BLaER1 treated with 17β-estradiol and CSF1 and Interleukin-3, amounts not matched to agents 10 nM and 100 nM (cell line): ENCODE data around the gene ARL5C.

Experiments used
- H3K27ac ChIP-seq, 11 experiments: shearing (Covaris generic); formaldehyde crosslinking; 2 replicates each; pipeline ENCODE4 v1.8.1; 2022
- H3K27me3 ChIP-seq, 11 experiments: shearing (Covaris generic); formaldehyde crosslinking; 2 replicates each; pipeline ENCODE4 v1.8.1; 2022
- H3K36me3 ChIP-seq, 11 experiments: shearing (Covaris generic); formaldehyde crosslinking; 2 replicates each; pipeline ENCODE4 v1.8.1; 2022
- H3K4me1 ChIP-seq, 10 experiments: shearing (Covaris generic); formaldehyde crosslinking; 2 replicates each; pipeline ENCODE4 v1.8.1; 2022
- H3K4me2 ChIP-seq, 11 experiments: shearing (Covaris generic); formaldehyde crosslinking; 2 replicates each; pipeline ENCODE4 v1.8.1; 2022
- H3K4me3 ChIP-seq, 10 experiments: shearing (Covaris generic); formaldehyde crosslinking; 2 replicates each; pipeline ENCODE4 v1.8.1; 2022
- H3K9ac ChIP-seq, 11 experiments: shearing (Covaris generic); formaldehyde crosslinking; 2 replicates each; pipeline ENCODE4 v1.8.1; 2022
- H3K9me3 ChIP-seq, 11 experiments: shearing (Covaris generic); formaldehyde crosslinking; replicated peaks in 1 of 11; 2 replicates each; pipeline ENCODE4 v1.8.1; 2022
- H4K20me1 ChIP-seq, 11 experiments: shearing (Covaris generic); formaldehyde crosslinking; 2 replicates each; pipeline ENCODE4 v1.8.1; 2022
- Cebpa-rat ChIP-seq, 11 experiments: shearing (Covaris generic); IDR thresholded peaks; 2 replicates each; pipeline ENCODE4 v1.8.1; 2022

ARL5C gene, protein sequence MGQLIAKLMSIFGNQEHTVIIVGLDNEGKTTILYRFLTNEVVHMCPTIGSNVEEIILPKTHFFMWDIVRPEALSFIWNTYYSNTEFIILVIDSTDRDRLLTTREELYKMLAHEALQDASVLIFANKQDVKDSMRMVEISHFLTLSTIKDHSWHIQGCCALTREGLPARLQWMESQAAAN

DNA sequence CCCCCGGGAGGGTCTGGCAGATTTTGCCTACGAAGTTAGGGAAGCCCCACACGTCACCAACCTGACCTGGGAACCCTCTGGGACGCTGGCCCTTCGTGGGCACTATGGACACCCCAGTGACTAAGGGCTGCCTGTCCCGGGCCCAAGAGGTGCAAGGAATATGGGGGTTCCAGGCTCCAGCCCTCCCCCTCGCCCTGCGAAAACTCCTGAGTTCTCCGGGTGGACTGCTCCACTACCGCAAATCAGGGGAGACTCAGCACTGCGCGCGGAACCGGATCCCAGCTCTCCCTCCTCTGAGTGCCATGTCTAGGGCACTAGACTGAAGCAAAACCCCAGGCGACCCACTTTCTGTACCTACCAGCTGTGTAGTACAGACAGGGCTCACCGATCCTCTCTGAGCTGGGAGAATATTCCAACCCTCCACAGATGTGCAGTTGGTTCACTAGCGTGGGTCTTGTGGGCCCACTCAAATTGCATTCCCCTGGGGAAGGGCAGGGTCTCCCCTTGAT, at the start of gene ARL5C:
ARL5C (minus strand) TSS at position 321 of the 509 bp plus-strand sequence. CDS start 401 bp downstream, outside the sequence.
- peaks cover 17 to 27% (median 23%) of the 10 kb centered on the region in 11 experiments for H3K27me3 ChIP-seq
- peak within 1 kb of the TSS; percentile 90 to 99 (median 94) for H3K4me2 ChIP-seq
- H3K4me3 ChIP-seq, result peak within 1 kb of the TSS; percentile 46 to 70 (median 58)
- H3K9ac ChIP-seq, result peak within 1 kb of the TSS; percentile 53 to 74 (median 68)
- no peak for TF ChIP-seq Cebpa-rat (IDR thresholded peaks at IDR 0.05)
- H4K20me1 ChIP-seq, result peaks cover 0 to 7% (median 0%) of the 10 kb centered on the region in 11 experiments; a peak in 1 of 22 replicates
- H3K27ac ChIP-seq, result peak within 1 kb of the TSS in 10 of 11 experiments; percentile 41 to 82 (median 78); a peak in 20 of 22 replicates
- no peaks in the 10 kb centered on the region for H3K36me3 ChIP-seq
- H3K9me3 ChIP-seq, result peaks cover 0 to 7% (median 5%) of the 10 kb centered on the region in 11 experiments; a peak in 6 of 22 replicates
- H3K4me1 ChIP-seq, result peaks cover 69 to 97% (median 87%) of the 10 kb centered on the region in 10 experiments

- H3K4me1 ChIP-seq, result peaks cover 29 to 43% (median 36%) of the 10 kb centered on the region in 10 experiments
- H3K4me3 ChIP-seq, result no peak overlapping the region
- H3K9me3 ChIP-seq, result no peaks in the 10 kb centered on the region
- no peak overlapping the region for H3K9ac ChIP-seq
- no peak overlapping the region for H3K27ac ChIP-seq
- TF ChIP-seq Cebpa-rat (IDR thresholded peaks at IDR 0.05), result no peak
- H3K36me3 ChIP-seq, result no peaks in the 10 kb centered on the region
- peaks cover 0 to 3% (median 0%) of the 10 kb centered on the region in 11 experiments; a peak in 1 of 22 replicates for H3K27me3 ChIP-seq
- H3K4me2 ChIP-seq, result no peak overlapping the region
- peaks cover 0 to 5% (median 0%) of the 10 kb centered on the region in 11 experiments; a peak in 2 of 22 replicates for H4K20me1 ChIP-seq
Observed at GRCh38 chr17:39213852-39214251, 47.9 kb upstream of the ARL5C start.

GRCh38 chr17:39212841-39213480, 47.0 kb upstream of the ARL5C start:
- Histone ChIP-seq H3K9me3 (no peaks in the 10 kb centered on the region), H3K4me3 (no peak overlapping the region), H3K4me1 (peaks cover 38 to 52% (median 45%) of the 10 kb centered on the region in 10 experiments), H3K27me3 (0 out of 22 replicates have a peak, but pooled peaks cover 0 to under 1% (median 0%) of the 10 kb centered on the region in 11 experiments), H3K27ac (0 out of 22 replicates have a peak overlapping the region, but pooled peaks of 1 of the 11 experiments have one; percentile 29), H3K36me3 (no peaks in the 10 kb centered on the region), H3K9ac (no peak overlapping the region; a peak in 1 of 22 replicates), H4K20me1 (peaks cover 0 to 10% (median 0%) of the 10 kb centered on the region in 11 experiments; a peak in 3 of 22 replicates), H3K4me2 (peak overlapping the region in 3 of 11 experiments; percentile 28 to 99 (median 47); a peak in 4 of 22 replicates)
- no peak for TF ChIP-seq Cebpa-rat (IDR thresholded peaks at IDR 0.05)

GRCh38 chr17:39212195-39212810, 46.3 kb upstream of the ARL5C start:
- peaks cover 44 to 59% (median 52%) of the 10 kb centered on the region in 10 experiments for H3K4me1 ChIP-seq
- H3K27ac ChIP-seq, result peak overlapping the region in 1 of 11 experiments; percentile 29; a peak in 1 of 22 replicates
- H3K9me3 ChIP-seq, result no peaks in the 10 kb centered on the region
- H4K20me1 ChIP-seq, result peaks cover 0 to 10% (median 0%) of the 10 kb centered on the region in 11 experiments; a peak in 3 of 22 replicates
- peak overlapping the region in 10 of 11 experiments; percentile 9 to 99 (median 31); a peak in 11 of 22 replicates for H3K4me2 ChIP-seq
- H3K36me3 ChIP-seq, result no peaks in the 10 kb centered on the region
- H3K4me3 ChIP-seq, result no peak overlapping the region
- no peak overlapping the region; a peak in 1 of 22 replicates for H3K9ac ChIP-seq
- H3K27me3 ChIP-seq, result no peaks in the 10 kb centered on the region
- no peak for TF ChIP-seq Cebpa-rat (IDR thresholded peaks at IDR 0.05)

DNA sequence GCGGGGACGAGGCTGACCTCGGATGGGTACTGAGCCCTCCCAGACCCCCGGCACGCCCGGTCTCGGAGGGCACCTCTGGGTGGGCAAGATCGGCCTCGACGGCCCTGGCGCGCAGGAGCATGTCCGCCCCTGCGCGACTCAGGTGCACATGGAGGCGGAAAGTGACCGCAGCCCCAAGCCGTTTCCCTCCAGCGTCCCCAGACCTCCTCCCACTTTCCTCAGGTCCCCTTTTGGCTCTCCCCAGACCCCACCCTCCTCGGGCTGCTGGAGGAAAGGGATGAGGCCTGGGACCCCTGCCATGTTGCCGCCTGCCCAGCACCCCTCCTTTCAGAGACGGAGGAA, 44.1 kb upstream of the ARL5C start:
- peak overlapping the region; percentile 39 to 94 (median 85); a peak in 21 of 22 replicates for H3K27ac ChIP-seq
- no peak for TF ChIP-seq Cebpa-rat (IDR thresholded peaks at IDR 0.05)
- H3K4me2 ChIP-seq, result peak overlapping the region; percentile 91 to 100 (median 99)
- H3K36me3 ChIP-seq, result peaks cover 2 to 3% (median 3%) of the 10 kb centered on the region in 11 experiments
- peak overlapping the region; percentile 61 to 83 (median 76) for H3K9ac ChIP-seq
- peaks cover 54 to 74% (median 66%) of the 10 kb centered on the region in 10 experiments for H3K4me1 ChIP-seq
- no peaks in the 10 kb centered on the region for H3K9me3 ChIP-seq
- no peaks in the 10 kb centered on the region for H3K27me3 ChIP-seq
- peaks cover under 1 to 25% (median 14%) of the 10 kb centered on the region in 11 experiments; a peak in 17 of 22 replicates for H4K20me1 ChIP-seq
- H3K4me3 ChIP-seq, result peak overlapping the region; percentile 43 to 67 (median 56)

- H4K20me1 ChIP-seq, result peaks cover 7 to 31% (median 20%) of the 10 kb centered on the region in 11 experiments; a peak in 21 of 22 replicates
- peak overlapping the region; percentile 61 to 83 (median 76) for H3K9ac ChIP-seq
- peak overlapping the region; percentile 43 to 67 (median 56) for H3K4me3 ChIP-seq
- peaks cover 54 to 74% (median 66%) of the 10 kb centered on the region in 10 experiments for H3K4me1 ChIP-seq
- peak overlapping the region; percentile 39 to 94 (median 85); a peak in 21 of 22 replicates for H3K27ac ChIP-seq
- H3K36me3 ChIP-seq, result peaks cover 8 to 9% (median 8%) of the 10 kb centered on the region in 11 experiments
- H3K4me2 ChIP-seq, result peak overlapping the region; percentile 91 to 100 (median 99)
- H3K9me3 ChIP-seq, result no peaks in the 10 kb centered on the region
- no peak for TF ChIP-seq Cebpa-rat (IDR thresholded peaks at IDR 0.05)
- H3K27me3 ChIP-seq, result no peaks in the 10 kb centered on the region
Observed at GRCh38 chr17:39209317-39210092, 43.5 kb upstream of the ARL5C start.

DNA sequence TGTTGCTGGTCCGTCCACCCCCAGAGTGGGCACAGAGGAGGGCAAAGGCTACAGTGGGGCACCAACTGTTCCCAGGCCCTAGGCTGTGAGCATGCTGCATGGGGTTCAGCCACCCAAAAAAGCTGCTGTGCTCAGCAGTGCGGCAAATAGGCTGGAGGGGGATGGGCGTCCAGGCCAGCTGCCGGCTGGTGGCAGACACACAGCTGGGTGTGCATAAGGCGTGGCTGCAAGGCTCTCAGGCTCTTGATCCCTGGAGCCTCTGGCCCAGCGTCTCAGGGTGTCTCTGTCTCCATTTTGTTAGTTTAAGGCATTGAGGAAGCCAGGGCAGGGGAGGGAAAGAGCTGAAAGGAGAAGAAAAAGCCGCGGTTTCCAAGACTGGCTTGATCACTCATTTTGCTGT, 42.9 kb upstream of the ARL5C start:
- Histone ChIP-seq H3K9me3 (no peaks in the 10 kb centered on the region), H3K27me3 (no peaks in the 10 kb centered on the region), H3K9ac (peak overlapping the region; percentile 61 to 83 (median 76); a peak in 20 of 22 replicates), H3K27ac (peak overlapping the region; percentile 39 to 94 (median 85); a peak in 21 of 22 replicates), H3K4me2 (peak overlapping the region; percentile 91 to 100 (median 99)), H4K20me1 (peaks cover 13 to 37% (median 26%) of the 10 kb centered on the region in 11 experiments; a peak in 21 of 22 replicates), H3K4me1 (peaks cover 54 to 79% (median 71%) of the 10 kb centered on the region in 10 experiments), H3K4me3 (peak overlapping the region in 7 of 10 experiments; percentile 45 to 67 (median 57); a peak in 11 of 20 replicates), H3K36me3 (peaks cover 14 to 15% (median 14%) of the 10 kb centered on the region in 11 experiments)
- no peak for TF ChIP-seq Cebpa-rat (IDR thresholded peaks at IDR 0.05)
